Retinal pigment epithelial cell (primary cell): Measurements from ENCODE around the gene TEX2.
"Not testable (repeated sequence)": the region's sequence is repeated elsewhere in the genome, so short reads cannot be mapped to it uniquely, and the experiment has no call there.

Source experiments
- DNase-seq: peaks from one replicate; pipeline ENCODE4 v3.0.0-alpha.2; 2010; ENCODE audit warnings: low read depth
- H3K4me3 ChIP-seq: 2 replicates; pipeline ENCODE4 v1.5.1; 2011; ENCODE audit warnings: mild to moderate bottlenecking, low read length, control low read depth, moderate library complexity
- TF ChIP-seq, protein P1 (sequence below): conservative IDR thresholded peaks from 2 replicates; pipeline ENCODE4 v1.5.1; 2011; ENCODE audit warnings: low read depth, low read length, control low read depth, inconsistent platforms

TEX2 gene

DNA sequence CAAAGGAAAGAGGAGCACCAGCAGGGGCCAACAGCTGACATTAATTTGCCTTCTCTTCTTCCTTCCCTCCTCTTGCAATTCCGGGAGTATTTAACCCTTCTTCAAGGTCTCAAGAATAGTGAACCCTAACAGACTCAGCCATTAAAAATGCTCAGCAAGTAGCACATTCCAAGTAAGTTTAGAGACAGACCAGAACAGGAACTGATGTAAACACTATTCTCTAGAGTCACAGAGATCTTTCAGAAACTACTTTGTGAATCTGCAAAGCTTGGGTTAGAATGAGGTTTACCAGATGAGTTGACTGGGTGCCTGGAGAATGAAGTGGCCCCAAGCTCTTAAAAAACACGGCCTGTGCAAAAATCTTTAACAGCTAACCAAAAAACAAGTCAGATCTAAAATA lies 50.9 kb downstream of the TEX2 start:
- TF ChIP-seq, protein P1, sequence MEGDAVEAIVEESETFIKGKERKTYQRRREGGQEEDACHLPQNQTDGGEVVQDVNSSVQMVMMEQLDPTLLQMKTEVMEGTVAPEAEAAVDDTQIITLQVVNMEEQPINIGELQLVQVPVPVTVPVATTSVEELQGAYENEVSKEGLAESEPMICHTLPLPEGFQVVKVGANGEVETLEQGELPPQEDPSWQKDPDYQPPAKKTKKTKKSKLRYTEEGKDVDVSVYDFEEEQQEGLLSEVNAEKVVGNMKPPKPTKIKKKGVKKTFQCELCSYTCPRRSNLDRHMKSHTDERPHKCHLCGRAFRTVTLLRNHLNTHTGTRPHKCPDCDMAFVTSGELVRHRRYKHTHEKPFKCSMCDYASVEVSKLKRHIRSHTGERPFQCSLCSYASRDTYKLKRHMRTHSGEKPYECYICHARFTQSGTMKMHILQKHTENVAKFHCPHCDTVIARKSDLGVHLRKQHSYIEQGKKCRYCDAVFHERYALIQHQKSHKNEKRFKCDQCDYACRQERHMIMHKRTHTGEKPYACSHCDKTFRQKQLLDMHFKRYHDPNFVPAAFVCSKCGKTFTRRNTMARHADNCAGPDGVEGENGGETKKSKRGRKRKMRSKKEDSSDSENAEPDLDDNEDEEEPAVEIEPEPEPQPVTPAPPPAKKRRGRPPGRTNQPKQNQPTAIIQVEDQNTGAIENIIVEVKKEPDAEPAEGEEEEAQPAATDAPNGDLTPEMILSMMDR = no peak
- no peak for DNase-seq
- H3K4me3 ChIP-seq = no peak overlapping the region

DNA sequence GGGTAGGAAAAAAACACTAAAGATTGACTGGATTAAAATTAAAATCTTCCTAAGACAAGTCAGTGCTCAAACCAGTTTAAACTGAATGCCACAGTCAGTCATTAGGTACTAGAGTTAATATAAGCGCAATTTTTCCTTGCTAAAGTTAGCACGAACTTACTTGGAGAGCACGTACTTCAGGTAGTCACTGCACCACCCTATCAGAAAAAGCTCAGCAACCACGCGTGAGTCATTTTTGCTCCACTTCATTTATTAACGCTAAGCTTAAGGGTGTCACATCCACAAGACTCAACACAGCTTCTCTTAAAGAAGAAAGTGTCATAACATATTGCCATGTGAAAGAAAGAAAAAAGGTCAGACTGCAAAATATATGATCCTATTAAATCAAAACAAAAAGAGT lies 53.1 kb downstream of the TEX2 start:
- H3K4me3 ChIP-seq = no peak overlapping the region
- TF ChIP-seq, protein P1 = no peak
- no peak for DNase-seq

DNA sequence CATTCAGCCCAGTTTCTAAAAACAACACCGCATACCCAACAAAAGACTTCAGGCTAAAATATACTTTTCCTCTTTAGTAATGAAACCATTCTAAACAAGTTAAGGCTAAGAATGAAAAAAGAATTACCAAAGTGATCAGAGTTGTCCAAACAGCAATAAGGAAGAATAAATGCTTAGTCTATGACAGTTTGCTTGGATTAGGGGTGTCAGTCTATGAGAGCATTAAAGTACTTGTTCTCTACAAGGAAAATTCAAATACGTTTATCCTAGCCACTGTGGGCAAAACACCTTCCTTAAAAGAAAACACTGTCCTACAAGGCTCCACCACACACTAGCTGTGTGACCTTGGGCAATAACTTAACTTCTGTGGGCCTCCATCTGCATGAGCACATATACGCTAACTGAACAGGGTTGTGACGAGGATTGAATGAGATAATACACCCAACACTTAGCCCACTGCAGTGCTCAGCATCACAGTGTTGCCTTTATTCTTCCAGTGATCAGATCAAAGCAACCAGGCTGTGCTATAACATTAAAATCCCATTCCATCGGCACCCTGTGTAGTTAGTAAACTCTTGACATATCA lies 53.6 kb downstream of the TEX2 start:
- no peak for DNase-seq
- TF ChIP-seq, protein P1 = no peak
- no peak overlapping the region for H3K4me3 ChIP-seq

DNA sequence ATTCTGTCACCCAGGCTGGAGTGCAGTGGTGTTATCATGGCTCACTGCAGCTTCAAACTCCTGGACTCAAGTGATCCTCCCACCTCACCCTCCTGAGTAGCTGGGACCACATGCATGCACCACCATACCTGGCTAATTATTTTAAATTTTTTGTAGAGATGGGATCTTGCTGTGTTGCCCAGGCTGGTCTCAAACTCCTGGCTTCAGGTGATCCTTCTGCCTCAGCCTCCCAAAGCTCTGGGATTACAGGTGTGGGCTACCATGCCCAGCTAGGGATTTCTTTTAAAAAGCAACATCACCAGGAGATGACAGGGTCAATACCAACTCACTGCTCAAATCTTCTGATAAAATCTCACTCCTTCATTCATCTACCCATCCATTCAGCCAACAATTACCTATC lies 54.4 kb downstream of the TEX2 start:
- H3K4me3 ChIP-seq, DNase-seq: not testable (repeated sequence)

DNA sequence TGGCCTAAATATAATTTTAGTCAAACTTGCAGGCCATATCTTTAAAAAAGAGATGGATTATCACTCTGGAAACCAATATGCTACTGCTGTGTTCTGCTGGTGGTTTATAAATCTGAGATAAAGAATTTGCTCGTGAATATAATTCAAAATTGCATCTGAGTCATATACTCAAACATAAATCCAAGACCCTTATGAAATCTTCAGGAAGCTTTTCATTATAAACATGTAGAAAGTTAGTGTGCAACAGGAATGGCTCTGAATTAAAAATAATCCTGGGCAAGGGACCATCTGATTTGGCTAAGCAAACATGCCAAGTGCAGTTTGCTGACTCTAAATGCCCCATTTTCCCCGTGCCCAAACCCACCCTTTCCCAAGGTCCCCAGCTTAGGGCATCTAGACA lies 57.3 kb downstream of the TEX2 start:
- DNase-seq = no peak
- H3K4me3 ChIP-seq = no peak overlapping the region
- TF ChIP-seq, protein P1 = no peak

DNA sequence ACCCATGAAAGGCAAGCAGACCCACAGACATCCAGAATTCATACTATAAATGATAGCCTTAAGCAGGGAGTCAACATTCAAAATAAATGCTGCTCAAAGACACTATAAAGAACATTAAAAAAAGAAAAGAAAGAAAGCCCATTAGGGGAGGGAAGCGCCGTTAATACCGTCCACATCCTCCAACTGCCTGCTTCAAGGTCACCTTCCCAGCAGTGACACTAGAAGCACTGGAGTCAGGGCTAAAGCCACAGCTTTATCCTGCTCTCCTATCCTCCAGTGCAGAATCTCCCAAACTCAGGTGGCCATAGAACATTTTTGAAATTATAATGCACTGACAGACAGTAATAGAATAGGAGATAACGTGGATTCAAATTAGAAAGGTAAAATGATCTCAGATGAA lies 59.4 kb downstream of the TEX2 start:
- DNase-seq = no peak
- TF ChIP-seq, protein P1 = no peak
- H3K4me3 ChIP-seq = no peak overlapping the region

DNA sequence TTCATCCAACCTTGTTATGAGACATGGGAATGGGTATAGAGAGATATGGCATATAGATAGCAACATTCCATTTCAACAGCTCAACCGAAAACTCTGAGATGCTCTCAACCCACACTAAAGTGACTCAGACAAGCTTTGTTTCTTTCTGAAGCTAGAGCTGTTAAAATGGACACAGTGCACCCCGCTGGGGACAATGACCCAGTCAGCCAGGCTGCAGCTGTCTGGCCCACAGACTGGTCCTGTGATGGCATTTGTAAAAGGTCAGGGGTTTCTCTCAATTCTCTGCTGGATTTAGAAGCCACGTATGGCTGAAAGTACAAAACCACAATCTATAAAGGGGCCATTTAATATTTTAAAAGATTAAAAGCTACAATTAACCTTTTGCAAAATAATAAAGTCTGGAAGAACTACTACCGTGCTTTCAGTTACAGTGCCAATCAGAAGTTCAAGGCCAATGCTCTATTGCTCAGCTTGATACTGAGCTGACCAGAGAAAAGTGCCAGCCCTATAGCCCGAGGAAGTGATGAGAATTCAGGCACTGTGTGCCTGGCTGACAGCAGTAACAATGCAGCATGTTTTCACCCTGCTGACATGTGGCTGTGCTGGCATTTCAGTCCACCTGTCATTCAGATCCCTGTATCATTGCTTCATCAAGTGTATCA lies 60.2 kb downstream of the TEX2 start:
- H3K4me3 ChIP-seq = no peak overlapping the region
- TF ChIP-seq, protein P1 = no peak
- no peak for DNase-seq
